Measurements from ENCODE around the gene GRIK2.

Gene GRIK2

GRCh38 chr6:101486124-101486523 is 92.6 kb downstream of the GRIK2 start:
- Histone ChIP-seq H3K36me3 (ENCODE audit: control insufficient read depth, insufficient read depth, low read length) (no peaks in the 10 kb centered on the region), H3K9me3 (ENCODE audit: control insufficient read depth, low read length) (no peaks in the 10 kb centered on the region), H3K27ac (ENCODE audit: insufficient read depth, low read depth, low read length, poor library complexity, severe bottlenecking) (no peak overlapping the region), H3K27me3 (ENCODE audit: control insufficient read depth, insufficient read depth, low read length, poor library complexity, severe bottlenecking) (no peaks in the 10 kb centered on the region), H3K4me3 (ENCODE audit: insufficient read depth, low read depth, low read length) (no peak overlapping the region), H3K4me1 (ENCODE audit: control insufficient read depth, insufficient read depth, low read length) (no peaks in the 10 kb centered on the region)
- 42 to 44% methylated on average over 3 of the region's 3 CpGs for WGBS, 2 experiments

GRCh38 chr6:101486726-101487125 is 93.2 kb downstream of the GRIK2 start:
- Histone ChIP-seq H3K4me3 (ENCODE audit: insufficient read depth, low read depth, low read length) (no peak overlapping the region), H3K27ac (ENCODE audit: insufficient read depth, low read depth, low read length, poor library complexity, severe bottlenecking) (no peak overlapping the region), H3K4me1 (ENCODE audit: control insufficient read depth, insufficient read depth, low read length) (no peaks in the 10 kb centered on the region), H3K9me3 (ENCODE audit: control insufficient read depth, low read length) (no peaks in the 10 kb centered on the region), H3K36me3 (ENCODE audit: control insufficient read depth, insufficient read depth, low read length) (no peaks in the 10 kb centered on the region), H3K27me3 (ENCODE audit: control insufficient read depth, insufficient read depth, low read length, poor library complexity, severe bottlenecking) (no peaks in the 10 kb centered on the region)
- WGBS, 2 experiments, result 92 to 100% methylated on average over 1 to 3 of the region's 3 CpGs

GRCh38 chr6:101489456-101489855 is 95.9 kb downstream of the GRIK2 start:
- Histone ChIP-seq H3K4me1 (ENCODE audit: control insufficient read depth, insufficient read depth, low read length) (no peaks in the 10 kb centered on the region), H3K27ac (ENCODE audit: insufficient read depth, low read depth, low read length, poor library complexity, severe bottlenecking) (no peak overlapping the region), H3K9me3 (ENCODE audit: control insufficient read depth, low read length) (no peaks in the 10 kb centered on the region), H3K4me3 (ENCODE audit: insufficient read depth, low read depth, low read length) (no peak overlapping the region), H3K27me3 (ENCODE audit: control insufficient read depth, insufficient read depth, low read length, poor library complexity, severe bottlenecking) (no peaks in the 10 kb centered on the region), H3K36me3 (ENCODE audit: control insufficient read depth, insufficient read depth, low read length) (no peaks in the 10 kb centered on the region)

- Histone ChIP-seq H3K36me3 (ENCODE audit: control insufficient read depth, insufficient read depth, low read length) (no peaks in the 10 kb centered on the region), H3K27ac (ENCODE audit: insufficient read depth, low read depth, low read length, poor library complexity, severe bottlenecking) (no peak overlapping the region), H3K4me1 (ENCODE audit: control insufficient read depth, insufficient read depth, low read length) (no peaks in the 10 kb centered on the region), H3K9me3 (ENCODE audit: control insufficient read depth, low read length) (no peaks in the 10 kb centered on the region), H3K27me3 (ENCODE audit: control insufficient read depth, insufficient read depth, low read length, poor library complexity, severe bottlenecking) (no peaks in the 10 kb centered on the region), H3K4me3 (ENCODE audit: insufficient read depth, low read depth, low read length) (no peak overlapping the region)
- 79 to 82% methylated on average over 1 of the region's 3 CpGs for WGBS, 2 experiments
These were observed 97.3 kb downstream of the GRIK2 start for GRCh38 chr6:101490857-101491256.

GRCh38 chr6:101502818-101503217 is 109.3 kb downstream of the GRIK2 start:
- H3K4me3 ChIP-seq (ENCODE audit: insufficient read depth, low read depth, low read length), result no peak overlapping the region
- H3K27ac ChIP-seq (ENCODE audit: insufficient read depth, low read depth, low read length, poor library complexity, severe bottlenecking), result no peak overlapping the region
- no peaks in the 10 kb centered on the region for H3K4me1 ChIP-seq (ENCODE audit: control insufficient read depth, insufficient read depth, low read length)
- no peaks in the 10 kb centered on the region for H3K27me3 ChIP-seq (ENCODE audit: control insufficient read depth, insufficient read depth, low read length, poor library complexity, severe bottlenecking)
- H3K9me3 ChIP-seq (ENCODE audit: control insufficient read depth, low read length), result no peaks in the 10 kb centered on the region
- WGBS, 2 experiments, result 50% methylated on average over 1 of the region's 1 CpG; no CpG with 5 or more reads in 1 of the 2 experiments
- no peaks in the 10 kb centered on the region for H3K36me3 ChIP-seq (ENCODE audit: control insufficient read depth, insufficient read depth, low read length)

GRCh38 chr6:101509536-101509935 is 116.0 kb downstream of the GRIK2 start:
- Histone ChIP-seq H3K36me3 (ENCODE audit: control insufficient read depth, insufficient read depth, low read length) (no peaks in the 10 kb centered on the region), H3K27me3 (ENCODE audit: control insufficient read depth, insufficient read depth, low read length, poor library complexity, severe bottlenecking) (no peaks in the 10 kb centered on the region), H3K9me3 (ENCODE audit: control insufficient read depth, low read length) (no peaks in the 10 kb centered on the region), H3K4me1 (ENCODE audit: control insufficient read depth, insufficient read depth, low read length) (no peaks in the 10 kb centered on the region), H3K4me3 (ENCODE audit: insufficient read depth, low read depth, low read length) (no peak overlapping the region), H3K27ac (ENCODE audit: insufficient read depth, low read depth, low read length, poor library complexity, severe bottlenecking) (no peak overlapping the region)

- no peaks in the 10 kb centered on the region for H3K9me3 ChIP-seq (ENCODE audit: control insufficient read depth, low read length)
- no peak overlapping the region for H3K4me3 ChIP-seq (ENCODE audit: insufficient read depth, low read depth, low read length)
- WGBS, 2 experiments, result 85 to 100% methylated on average over 1 of the region's 1 CpG
- H3K36me3 ChIP-seq (ENCODE audit: control insufficient read depth, insufficient read depth, low read length), result no peaks in the 10 kb centered on the region
- H3K27ac ChIP-seq (ENCODE audit: insufficient read depth, low read depth, low read length, poor library complexity, severe bottlenecking), result no peak overlapping the region
- H3K4me1 ChIP-seq (ENCODE audit: control insufficient read depth, insufficient read depth, low read length), result no peaks in the 10 kb centered on the region
- H3K27me3 ChIP-seq (ENCODE audit: control insufficient read depth, insufficient read depth, low read length, poor library complexity, severe bottlenecking), result no peaks in the 10 kb centered on the region
These were observed 119.7 kb downstream of the GRIK2 start for GRCh38 chr6:101513181-101513580.

GRCh38 chr6:101516578-101516977 is 123.1 kb downstream of the GRIK2 start:
- H3K4me3 ChIP-seq (ENCODE audit: insufficient read depth, low read depth, low read length), result no peak overlapping the region
- H3K27me3 ChIP-seq (ENCODE audit: control insufficient read depth, insufficient read depth, low read length, poor library complexity, severe bottlenecking), result no peaks in the 10 kb centered on the region
- H3K36me3 ChIP-seq (ENCODE audit: control insufficient read depth, insufficient read depth, low read length), result no peaks in the 10 kb centered on the region
- no peaks in the 10 kb centered on the region for H3K4me1 ChIP-seq (ENCODE audit: control insufficient read depth, insufficient read depth, low read length)
- no peaks in the 10 kb centered on the region for H3K9me3 ChIP-seq (ENCODE audit: control insufficient read depth, low read length)
- no peak overlapping the region for H3K27ac ChIP-seq (ENCODE audit: insufficient read depth, low read depth, low read length, poor library complexity, severe bottlenecking)

- Histone ChIP-seq H3K4me1 (ENCODE audit: control insufficient read depth, insufficient read depth, low read length) (no peaks in the 10 kb centered on the region), H3K27ac (ENCODE audit: insufficient read depth, low read depth, low read length, poor library complexity, severe bottlenecking) (no peak overlapping the region), H3K36me3 (ENCODE audit: control insufficient read depth, insufficient read depth, low read length) (no peaks in the 10 kb centered on the region), H3K9me3 (ENCODE audit: control insufficient read depth, low read length) (no peaks in the 10 kb centered on the region), H3K27me3 (ENCODE audit: control insufficient read depth, insufficient read depth, low read length, poor library complexity, severe bottlenecking) (no peaks in the 10 kb centered on the region), H3K4me3 (ENCODE audit: insufficient read depth, low read depth, low read length) (no peak overlapping the region)
- 88% methylated on average over 1 of the region's 1 CpG; no CpG with 5 or more reads in 1 of the 2 experiments for WGBS, 2 experiments
These were observed 124.1 kb downstream of the GRIK2 start for GRCh38 chr6:101517632-101518031.

- Histone ChIP-seq H3K27ac (ENCODE audit: insufficient read depth, low read depth, low read length, poor library complexity, severe bottlenecking) (no peak overlapping the region), H3K27me3 (ENCODE audit: control insufficient read depth, insufficient read depth, low read length, poor library complexity, severe bottlenecking) (no peaks in the 10 kb centered on the region), H3K4me1 (ENCODE audit: control insufficient read depth, insufficient read depth, low read length) (no peaks in the 10 kb centered on the region), H3K36me3 (ENCODE audit: control insufficient read depth, insufficient read depth, low read length) (no peaks in the 10 kb centered on the region), H3K9me3 (ENCODE audit: control insufficient read depth, low read length) (no peaks in the 10 kb centered on the region), H3K4me3 (ENCODE audit: insufficient read depth, low read depth, low read length) (no peak overlapping the region)
- WGBS, 2 experiments, result 95 to 99% methylated on average over 2 of the region's 2 CpGs
These were observed 128.7 kb downstream of the GRIK2 start for GRCh38 chr6:101522254-101522653.

- Histone ChIP-seq H3K36me3 (ENCODE audit: control insufficient read depth, insufficient read depth, low read length) (no peaks in the 10 kb centered on the region), H3K4me1 (ENCODE audit: control insufficient read depth, insufficient read depth, low read length) (no peaks in the 10 kb centered on the region), H3K27ac (ENCODE audit: insufficient read depth, low read depth, low read length, poor library complexity, severe bottlenecking) (no peak overlapping the region), H3K27me3 (ENCODE audit: control insufficient read depth, insufficient read depth, low read length, poor library complexity, severe bottlenecking) (no peaks in the 10 kb centered on the region), H3K9me3 (ENCODE audit: control insufficient read depth, low read length) (no peaks in the 10 kb centered on the region), H3K4me3 (ENCODE audit: insufficient read depth, low read depth, low read length) (no peak overlapping the region)
- 95 to 98% methylated on average over 3 of the region's 3 CpGs for WGBS, 2 experiments
These were observed 134.0 kb downstream of the GRIK2 start for GRCh38 chr6:101527467-101527866.
